GM21737 (cell line): Measurements from ENCODE around the gene SHISA3.

ENCODE experiments used
- ATAC-seq: cut with Tn5 transposase; IDR thresholded peaks from one replicate; pipeline ENCODE4 v1.9.1; 2021; ENCODE audit warnings: mild to moderate bottlenecking, moderate library complexity; ENCODE audit not compliant: unreplicated experiment

Gene SHISA3

DNA sequence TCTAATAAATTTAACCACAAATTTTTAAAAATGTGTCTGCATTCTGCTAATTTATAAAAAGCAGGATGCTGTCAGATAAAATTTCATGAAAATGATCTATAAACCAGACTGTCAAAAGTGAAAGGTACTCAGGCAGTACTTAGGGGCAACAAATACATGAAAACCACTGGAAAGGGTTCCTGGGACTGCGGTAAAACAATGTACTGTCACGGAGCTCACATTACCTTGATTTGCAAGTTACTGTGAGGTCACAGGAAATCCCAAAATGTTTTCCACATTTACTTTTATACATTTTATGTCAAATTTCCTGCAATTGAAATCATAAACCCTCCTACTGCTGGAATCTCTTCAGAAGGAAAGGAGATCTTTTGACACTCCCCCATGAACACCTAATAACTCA is 45.3 kb downstream of the SHISA3 start:
- no peak for ATAC-seq

DNA sequence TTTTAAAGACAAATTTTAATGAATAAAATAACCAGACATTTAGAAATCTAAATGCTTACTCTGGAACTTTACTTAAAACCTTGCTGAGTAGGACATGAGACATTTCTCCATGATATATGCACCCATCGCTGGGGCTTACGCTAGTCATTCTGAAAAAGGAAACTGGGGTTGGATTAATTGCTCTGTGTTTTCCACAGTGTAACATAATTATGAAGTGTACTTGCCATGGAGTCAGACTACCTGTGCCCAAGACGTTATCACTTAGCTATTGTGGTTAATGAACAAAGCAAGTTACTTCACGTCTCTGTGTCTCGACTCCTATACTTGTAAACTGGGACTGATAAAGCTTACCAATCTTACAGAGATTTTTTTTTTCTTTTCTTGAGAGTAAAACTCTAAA is 47.8 kb downstream of the SHISA3 start:
- no peak for ATAC-seq

DNA sequence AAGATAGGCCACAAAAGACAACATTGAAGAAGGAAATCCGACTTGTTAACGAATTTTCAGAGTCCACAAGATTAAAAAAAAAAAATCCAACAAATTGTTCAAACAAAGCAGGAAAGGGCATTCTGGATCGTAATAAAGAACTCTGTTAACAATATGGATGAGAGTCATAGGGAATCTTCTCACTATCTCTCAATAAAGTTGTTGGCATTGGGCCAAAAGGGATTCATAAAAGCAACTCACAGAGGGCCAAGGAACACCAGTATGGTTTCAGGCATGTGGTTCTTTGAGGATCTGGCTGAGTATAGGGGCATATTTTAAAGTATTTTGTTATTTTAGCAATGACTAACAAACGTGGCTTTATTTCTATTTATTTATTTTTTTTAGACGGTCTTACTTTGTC is 49.5 kb downstream of the SHISA3 start:
- ATAC-seq, result no peak
